Loucy (cell line): Measurements from ENCODE around the gene UBE3C.

Experiments used
- EZH2phosphoT487 ChIP-seq: fragments of 200-600 bp; IDR thresholded peaks from 2 replicates; pipeline ENCODE4 v1.6.1; 2018; ENCODE audit warnings: antibody characterized with exemption, mild to moderate bottlenecking, moderate library complexity, borderline replicate concordance
- TF ChIP-seq, protein P1 (sequence below): fragments of 200-600 bp; sonication (generic); conservative IDR thresholded peaks from 2 replicates; pipeline ENCODE4 v1.5.1; 2014; ENCODE audit warnings: mild to moderate bottlenecking, antibody characterized with exemption, low read length

DNA sequence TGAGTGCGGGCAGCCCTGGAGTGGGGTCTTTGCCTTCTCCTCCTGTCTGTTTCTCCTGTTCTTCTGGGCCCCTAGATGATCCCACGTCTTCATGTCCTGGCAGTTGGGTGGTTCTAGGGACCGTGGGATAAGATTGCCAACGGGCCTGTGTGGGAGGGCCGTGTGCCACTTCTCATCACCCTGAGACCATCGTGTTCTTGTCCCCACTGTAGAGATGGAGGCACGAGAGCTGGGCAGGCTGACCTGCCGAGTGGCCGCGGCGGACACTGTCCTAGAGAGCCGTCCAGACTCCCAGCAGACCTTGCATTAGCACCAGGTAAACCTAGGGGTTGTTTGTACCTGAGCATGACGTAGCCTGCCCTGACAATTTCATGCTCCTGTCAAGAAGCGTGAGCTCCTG lies 18.5 kb upstream of the UBE3C start:
- TF ChIP-seq, protein P1, sequence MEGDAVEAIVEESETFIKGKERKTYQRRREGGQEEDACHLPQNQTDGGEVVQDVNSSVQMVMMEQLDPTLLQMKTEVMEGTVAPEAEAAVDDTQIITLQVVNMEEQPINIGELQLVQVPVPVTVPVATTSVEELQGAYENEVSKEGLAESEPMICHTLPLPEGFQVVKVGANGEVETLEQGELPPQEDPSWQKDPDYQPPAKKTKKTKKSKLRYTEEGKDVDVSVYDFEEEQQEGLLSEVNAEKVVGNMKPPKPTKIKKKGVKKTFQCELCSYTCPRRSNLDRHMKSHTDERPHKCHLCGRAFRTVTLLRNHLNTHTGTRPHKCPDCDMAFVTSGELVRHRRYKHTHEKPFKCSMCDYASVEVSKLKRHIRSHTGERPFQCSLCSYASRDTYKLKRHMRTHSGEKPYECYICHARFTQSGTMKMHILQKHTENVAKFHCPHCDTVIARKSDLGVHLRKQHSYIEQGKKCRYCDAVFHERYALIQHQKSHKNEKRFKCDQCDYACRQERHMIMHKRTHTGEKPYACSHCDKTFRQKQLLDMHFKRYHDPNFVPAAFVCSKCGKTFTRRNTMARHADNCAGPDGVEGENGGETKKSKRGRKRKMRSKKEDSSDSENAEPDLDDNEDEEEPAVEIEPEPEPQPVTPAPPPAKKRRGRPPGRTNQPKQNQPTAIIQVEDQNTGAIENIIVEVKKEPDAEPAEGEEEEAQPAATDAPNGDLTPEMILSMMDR: no peak
- TF ChIP-seq EZH2phosphoT487: no peak
